OCI-LY3 (cell line): ENCODE data around the gene AQP6.

Experiments
- H2AFZ ChIP-seq: fragments of 200-600, 300-600 bp; shearing (Covaris generic); 2 replicates; pipeline ENCODE4 v1.6.0; 2014; ENCODE audit warnings: antibody characterized with exemption, low read depth, low read length
- H3K27ac ChIP-seq: fragments of 200-600, 300-600 bp; sonication (generic); 2 replicates; pipeline ENCODE4 v1.5.1; 2014; ENCODE audit warnings: mild to moderate bottlenecking, low read length, moderate library complexity, mixed read lengths
- H3K27me3 ChIP-seq: fragments of 200-600, 300-600 bp; sonication (generic); 2 replicates; pipeline ENCODE4 v1.6.1; 2014; ENCODE audit warnings: low read depth, low read length, mixed read lengths
- H3K36me3 ChIP-seq: fragments of 200-600, 300-600 bp; sonication (generic); replicated peaks from 2 replicates; pipeline ENCODE3; 2014; ENCODE audit warnings: low read depth, low read length, mixed read lengths
- H3K4me1 ChIP-seq: fragments of 300-600, 200-600 bp; sonication (generic); 2 replicates; pipeline ENCODE4 v1.6.1; 2014; ENCODE audit warnings: low read length, mixed read lengths
- H3K4me2 ChIP-seq: fragments of 200-600, 300-600 bp; sonication (generic); 2 replicates; pipeline ENCODE4 v1.6.1; 2014; ENCODE audit warnings: low read length, mixed read lengths
- H3K4me3 ChIP-seq: fragments of 300-600, 200-600 bp; sonication (generic); 2 replicates; pipeline ENCODE4 v1.5.1; 2014; ENCODE audit warnings: antibody characterized with exemption, mild to moderate bottlenecking, low read length, moderate library complexity
- H3K79me2 ChIP-seq: fragments of 300-600, 200-600 bp; shearing (Covaris generic); 2 replicates; pipeline ENCODE4 v1.6.1; 2014; ENCODE audit warnings: mild to moderate bottlenecking, low read length, mixed read lengths
- H3K9ac ChIP-seq: fragments of 300-600, 200-600 bp; shearing (Covaris generic); 2 replicates; pipeline ENCODE4 v1.6.0; 2014; ENCODE audit warnings: mild to moderate bottlenecking, low read length, moderate library complexity
- H3K9me3 ChIP-seq: fragments of 200-600, 300-600 bp; shearing (Covaris generic); 2 replicates; pipeline ENCODE4 v1.6.1; 2014; ENCODE audit warnings: low read length, mixed read lengths; ENCODE audit not compliant: insufficient read depth
- H4K20me1 ChIP-seq: fragments of 200-600, 300-600 bp; sonication (generic); 2 replicates; pipeline ENCODE4 v1.6.1; 2016; ENCODE audit warnings: low read length, mixed read lengths; ENCODE audit not compliant: insufficient read depth
- CTCF ChIP-seq: fragments of 200-600, 300-600 bp; sonication (generic); IDR thresholded peaks from 2 replicates; pipeline ENCODE4 v1.5.1; 2014; ENCODE audit warnings: antibody characterized with exemption, low read length, low read depth
- EZH2phosphoT487 ChIP-seq: fragments of 200-600 bp; shearing (Covaris generic); IDR thresholded peaks from 2 replicates; pipeline ENCODE4 v1.6.1; 2018; ENCODE audit warnings: antibody characterized with exemption, mixed run types, low read depth

AQP6 gene

GRCh38 chr12:49951411-49952240 is 21.1 kb upstream of the AQP6 start:
- Histone ChIP-seq H3K27ac (no peak overlapping the region), H3K4me2 (no peak overlapping the region), H3K4me1 (peaks cover 8% of the 10 kb centered on the region; the same call in 1 of the 2 replicates), H3K27me3 (peaks cover 2% of the 10 kb centered on the region; the same call in 1 of the 2 replicates), H3K4me3 (no peak overlapping the region), H3K36me3 (no peaks in the 10 kb centered on the region), H3K9me3 (no peaks in the 10 kb centered on the region), H4K20me1 (no peaks in the 10 kb centered on the region), H3K79me2 (no peaks in the 10 kb centered on the region), H2AFZ (no peak overlapping the region), H3K9ac (no peak overlapping the region)
- TF ChIP-seq CTCF (no peak), EZH2phosphoT487 (no peak)

- Histone ChIP-seq H3K4me3 (no peak overlapping the region), H3K4me1 (peaks cover 8% of the 10 kb centered on the region; the same call in 1 of the 2 replicates), H3K36me3 (no peaks in the 10 kb centered on the region), H3K9me3 (no peaks in the 10 kb centered on the region), H3K27me3 (peaks cover 9% of the 10 kb centered on the region; the same call in 1 of the 2 replicates), H3K79me2 (no peaks in the 10 kb centered on the region), H2AFZ (no peak overlapping the region), H3K9ac (no peak overlapping the region), H3K4me2 (no peak overlapping the region), H3K27ac (no peak overlapping the region), H4K20me1 (no peaks in the 10 kb centered on the region)
- TF ChIP-seq CTCF = no peak
- TF ChIP-seq EZH2phosphoT487 = no peak
Observed at GRCh38 chr12:49952391-49953055, 20.2 kb upstream of the AQP6 start.

GRCh38 chr12:49953151-49953550 is 19.6 kb upstream of the AQP6 start:
- H3K9ac ChIP-seq = no peak overlapping the region

More at GRCh38 chr12:49953151-49953550, 19.6 kb upstream of the AQP6 start:
- Histone ChIP-seq H3K9me3 (no peaks in the 10 kb centered on the region), H3K4me1 (peaks cover 8% of the 10 kb centered on the region; the same call in 1 of the 2 replicates), H2AFZ (no peak overlapping the region), H3K4me3 (no peak overlapping the region), H4K20me1 (no peaks in the 10 kb centered on the region), H3K36me3 (no peaks in the 10 kb centered on the region), H3K27me3 (peaks cover 9% of the 10 kb centered on the region; the same call in 1 of the 2 replicates), H3K27ac (no peak overlapping the region), H3K4me2 (no peak overlapping the region), H3K79me2 (no peaks in the 10 kb centered on the region)
- no peak for TF ChIP-seq EZH2phosphoT487
- TF ChIP-seq CTCF = no peak
